BE2C (cell line): ENCODE measurements around the gene RRP1.

ENCODE experiments used
- DNase-seq: peaks from one replicate; pipeline ENCODE4 v3.0.0-alpha.2; 2020
- H3K27me3 ChIP-seq: fragments of 250-450 bp; sonication (Bioruptor Pico); 2 replicates; pipeline ENCODE4 v1.5.1; 2020; ENCODE audit warnings: mild to moderate bottlenecking
- H3K36me3 ChIP-seq: fragments of 250-450 bp; sonication (Bioruptor Pico); 2 replicates; pipeline ENCODE4 v1.5.1; 2020; ENCODE audit warnings: mild to moderate bottlenecking
- H3K4me1 ChIP-seq: fragments of 250-450 bp; sonication (Bioruptor Pico); 2 replicates; pipeline ENCODE4 v1.5.1; 2020
- H3K4me3 ChIP-seq: 2 replicates; pipeline ENCODE4 v1.5.1; 2011; ENCODE audit warnings: low read depth, low read length
- H3K9me3 ChIP-seq: fragments of 250-450 bp; sonication (Bioruptor Pico); 2 replicates; pipeline ENCODE4 v1.5.1; 2020
- TF ChIP-seq, protein P1 (sequence below): IDR thresholded peaks from 2 replicates; pipeline ENCODE4 v1.5.1; 2012; ENCODE audit warnings: mild to moderate bottlenecking, low read depth, low read length

Gene RRP1

DNA sequence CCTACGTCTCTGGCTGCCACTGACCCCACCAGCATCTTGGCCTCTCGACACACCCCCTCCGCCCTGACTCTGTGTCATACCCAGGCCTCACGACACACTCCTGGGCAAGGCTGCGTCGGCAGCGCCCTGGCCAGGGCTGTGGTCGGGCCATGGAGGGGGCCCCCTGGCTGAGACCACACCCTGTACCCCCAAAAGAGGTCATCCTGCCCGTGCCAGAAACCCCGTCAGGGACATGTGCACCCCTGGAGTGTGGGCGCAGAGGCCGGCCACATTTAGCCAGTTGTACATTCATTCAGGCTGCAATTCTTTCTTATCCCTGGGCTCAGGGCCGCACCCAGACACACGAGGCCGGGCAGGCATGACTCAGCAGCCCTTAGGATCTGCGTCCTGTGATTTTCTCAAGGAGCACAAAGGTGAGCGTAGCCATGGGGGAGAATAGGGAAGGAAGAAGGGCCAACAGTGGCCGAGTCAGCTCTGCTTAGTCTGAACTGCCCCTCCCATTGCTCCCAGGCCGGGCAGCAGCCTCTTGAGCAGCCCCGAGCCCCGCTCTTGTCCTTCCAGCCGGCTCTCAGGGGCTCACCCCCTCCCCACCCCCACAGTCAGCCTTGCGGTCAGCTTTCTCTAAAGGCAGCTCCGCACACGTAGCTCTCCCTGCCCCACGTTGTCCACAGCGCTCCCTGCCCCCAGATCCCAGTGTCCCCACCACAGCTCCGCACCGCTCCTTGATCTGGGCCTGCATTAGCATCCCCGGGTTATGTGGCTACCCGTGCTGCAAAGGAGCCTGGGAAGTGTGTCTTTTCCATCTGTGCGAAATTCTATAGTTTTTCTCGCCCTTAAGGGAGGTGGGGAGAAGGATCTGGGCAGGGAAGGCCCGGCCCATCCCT is 21.2 kb upstream of the RRP1 start:
- peaks cover 9% of the 10 kb centered on the region for H3K4me1 ChIP-seq
- DNase-seq = no peak
- peaks cover 5% of the 10 kb centered on the region for H3K36me3 ChIP-seq
- no peak overlapping the region for H3K4me3 ChIP-seq
- TF ChIP-seq, protein P1, sequence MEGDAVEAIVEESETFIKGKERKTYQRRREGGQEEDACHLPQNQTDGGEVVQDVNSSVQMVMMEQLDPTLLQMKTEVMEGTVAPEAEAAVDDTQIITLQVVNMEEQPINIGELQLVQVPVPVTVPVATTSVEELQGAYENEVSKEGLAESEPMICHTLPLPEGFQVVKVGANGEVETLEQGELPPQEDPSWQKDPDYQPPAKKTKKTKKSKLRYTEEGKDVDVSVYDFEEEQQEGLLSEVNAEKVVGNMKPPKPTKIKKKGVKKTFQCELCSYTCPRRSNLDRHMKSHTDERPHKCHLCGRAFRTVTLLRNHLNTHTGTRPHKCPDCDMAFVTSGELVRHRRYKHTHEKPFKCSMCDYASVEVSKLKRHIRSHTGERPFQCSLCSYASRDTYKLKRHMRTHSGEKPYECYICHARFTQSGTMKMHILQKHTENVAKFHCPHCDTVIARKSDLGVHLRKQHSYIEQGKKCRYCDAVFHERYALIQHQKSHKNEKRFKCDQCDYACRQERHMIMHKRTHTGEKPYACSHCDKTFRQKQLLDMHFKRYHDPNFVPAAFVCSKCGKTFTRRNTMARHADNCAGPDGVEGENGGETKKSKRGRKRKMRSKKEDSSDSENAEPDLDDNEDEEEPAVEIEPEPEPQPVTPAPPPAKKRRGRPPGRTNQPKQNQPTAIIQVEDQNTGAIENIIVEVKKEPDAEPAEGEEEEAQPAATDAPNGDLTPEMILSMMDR = no peak
- H3K27me3 ChIP-seq = no peaks in the 10 kb centered on the region
- H3K9me3 ChIP-seq = no peaks in the 10 kb centered on the region

DNA sequence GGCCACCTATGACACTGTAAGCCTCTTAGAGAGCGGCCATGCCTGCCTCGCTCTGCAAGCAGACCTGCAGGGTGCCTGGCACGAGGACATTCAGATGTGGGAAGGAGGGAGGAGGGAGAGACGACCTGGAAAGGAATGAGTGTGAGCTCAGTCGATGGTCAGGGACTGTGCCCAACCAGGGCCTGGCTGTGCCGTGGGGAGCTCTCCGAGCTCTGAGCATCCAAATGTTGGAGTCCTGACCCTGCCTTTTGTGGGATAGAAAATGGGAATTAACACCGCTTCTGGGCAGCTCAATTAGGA is 20.6 kb upstream of the RRP1 start:
- H3K9me3 ChIP-seq = no peaks in the 10 kb centered on the region
- no peak for DNase-seq
- H3K4me3 ChIP-seq = no peak overlapping the region
- peaks cover 11% of the 10 kb centered on the region for H3K36me3 ChIP-seq
- TF ChIP-seq, protein P1 = no peak
- H3K4me1 ChIP-seq = peaks cover 9% of the 10 kb centered on the region
- no peaks in the 10 kb centered on the region for H3K27me3 ChIP-seq

DNA sequence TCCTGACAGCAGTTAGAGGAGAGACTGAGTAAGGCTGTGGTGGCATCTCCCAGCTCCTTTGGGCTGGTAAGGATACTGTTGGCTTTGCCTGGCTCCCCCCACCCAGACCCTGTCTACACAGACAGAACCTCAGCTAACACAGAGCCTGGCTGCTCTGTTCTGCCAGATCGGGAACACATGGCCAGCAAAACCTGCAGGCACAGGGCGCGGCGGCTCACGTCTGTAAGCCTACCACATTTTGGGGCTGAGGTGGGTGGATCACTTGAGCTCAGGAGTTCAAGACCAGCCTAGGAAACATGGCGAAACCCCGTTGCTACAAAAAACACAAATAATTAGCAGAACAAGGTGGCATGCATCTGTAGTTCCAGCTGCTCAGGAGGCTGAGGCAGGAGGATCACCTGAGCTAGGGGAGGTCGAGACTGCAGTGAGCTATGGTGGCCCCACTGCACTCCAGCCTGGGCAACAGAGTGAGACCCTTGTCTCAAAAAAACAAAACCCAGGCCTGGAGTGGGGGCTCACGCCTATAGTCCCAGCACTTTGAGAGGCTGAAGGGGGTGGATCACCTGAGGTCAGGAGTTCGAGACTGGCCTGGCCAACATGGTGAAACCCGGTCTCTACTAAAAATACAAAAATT is 19.9 kb upstream of the RRP1 start:
- Histone ChIP-seq H3K4me1 (peaks cover 9% of the 10 kb centered on the region), H3K9me3 (no peaks in the 10 kb centered on the region), H3K36me3 (peaks cover 17% of the 10 kb centered on the region), H3K4me3 (no peak overlapping the region), H3K27me3 (no peaks in the 10 kb centered on the region)
- TF ChIP-seq, protein P1 = no peak
- DNase-seq = no peak

DNA sequence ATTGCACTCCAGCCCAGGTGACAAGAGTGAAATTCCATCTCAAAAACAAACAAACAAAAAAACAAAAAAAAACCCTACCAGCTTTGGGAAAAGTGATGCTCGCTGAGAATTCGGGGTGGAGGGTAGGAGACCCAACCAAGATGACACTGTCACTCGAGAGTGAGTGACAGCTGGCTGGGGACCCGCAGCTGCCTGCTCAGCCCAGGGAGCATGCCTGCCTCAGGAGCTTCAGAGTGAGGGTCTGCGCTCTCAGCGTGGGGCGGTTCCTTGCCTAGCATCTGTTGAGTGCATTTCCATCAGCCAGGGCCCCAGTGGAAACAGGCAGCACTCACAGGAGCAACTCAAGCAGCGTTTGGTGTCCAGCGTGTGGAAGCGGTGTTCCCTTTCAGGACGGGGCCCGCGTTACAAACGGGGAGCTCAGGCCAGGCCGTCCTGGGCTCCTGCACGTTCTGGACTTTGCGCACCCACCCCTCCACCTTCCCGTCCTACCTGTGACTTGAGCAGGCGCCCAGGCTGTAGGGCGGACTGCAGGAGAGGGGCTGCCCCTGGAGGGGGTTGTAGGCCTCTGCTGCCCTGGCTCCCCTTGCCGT is 19.2 kb upstream of the RRP1 start:
- peaks cover 9% of the 10 kb centered on the region for H3K4me1 ChIP-seq

DNA sequence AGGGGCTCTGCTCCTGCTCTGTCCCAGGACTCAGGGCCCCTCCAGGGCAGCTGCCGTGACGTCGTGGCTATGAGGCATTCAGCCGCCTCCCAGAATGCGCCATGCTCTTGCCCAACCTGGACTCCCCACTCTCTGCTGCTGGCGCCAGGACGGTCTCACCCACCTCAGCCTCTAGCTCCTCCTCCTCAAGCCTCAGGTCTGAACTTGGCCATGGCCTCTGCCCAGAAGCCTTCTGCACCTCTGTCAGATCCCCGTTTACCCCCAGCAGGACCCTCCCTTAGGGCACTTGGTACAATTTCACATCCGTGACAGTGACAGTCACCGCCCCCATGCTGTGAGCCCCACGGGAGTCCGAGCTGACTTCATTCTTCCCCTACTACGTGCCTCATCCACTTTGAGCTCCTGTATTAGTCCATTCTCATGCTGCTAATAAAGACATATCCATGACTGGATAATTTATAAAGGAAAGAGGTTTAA is 18.1 kb upstream of the RRP1 start:
- Histone ChIP-seq H3K4me1 (peaks cover 9% of the 10 kb centered on the region), H3K27me3 (no peaks in the 10 kb centered on the region)
- no peak for DNase-seq

More for the DNA sequence above, 19.2 kb upstream of the RRP1 start:
- peaks cover 17% of the 10 kb centered on the region for H3K36me3 ChIP-seq
- no peak for DNase-seq
- TF ChIP-seq, protein P1 = no peak
- H3K4me3 ChIP-seq = no peak overlapping the region
- no peaks in the 10 kb centered on the region for H3K27me3 ChIP-seq
- no peaks in the 10 kb centered on the region for H3K9me3 ChIP-seq

More for the DNA sequence above, 18.1 kb upstream of the RRP1 start:
- H3K4me3 ChIP-seq = no peak overlapping the region
- peaks cover 20% of the 10 kb centered on the region for H3K36me3 ChIP-seq
- H3K9me3 ChIP-seq = no peaks in the 10 kb centered on the region
- TF ChIP-seq, protein P1 = no peak
